ENCODE results near the gene LRRC4C. TPM values are rescaled to one million over a fixed set of nuclear protein-coding genes. Genes with fewer than 3 reads are reported as not detected.

The LRRC4C gene
- total and polyA plus RNA-seq, 2 experiments from 2014 or later, result 0.35 to 1.1 TPM

DNA sequence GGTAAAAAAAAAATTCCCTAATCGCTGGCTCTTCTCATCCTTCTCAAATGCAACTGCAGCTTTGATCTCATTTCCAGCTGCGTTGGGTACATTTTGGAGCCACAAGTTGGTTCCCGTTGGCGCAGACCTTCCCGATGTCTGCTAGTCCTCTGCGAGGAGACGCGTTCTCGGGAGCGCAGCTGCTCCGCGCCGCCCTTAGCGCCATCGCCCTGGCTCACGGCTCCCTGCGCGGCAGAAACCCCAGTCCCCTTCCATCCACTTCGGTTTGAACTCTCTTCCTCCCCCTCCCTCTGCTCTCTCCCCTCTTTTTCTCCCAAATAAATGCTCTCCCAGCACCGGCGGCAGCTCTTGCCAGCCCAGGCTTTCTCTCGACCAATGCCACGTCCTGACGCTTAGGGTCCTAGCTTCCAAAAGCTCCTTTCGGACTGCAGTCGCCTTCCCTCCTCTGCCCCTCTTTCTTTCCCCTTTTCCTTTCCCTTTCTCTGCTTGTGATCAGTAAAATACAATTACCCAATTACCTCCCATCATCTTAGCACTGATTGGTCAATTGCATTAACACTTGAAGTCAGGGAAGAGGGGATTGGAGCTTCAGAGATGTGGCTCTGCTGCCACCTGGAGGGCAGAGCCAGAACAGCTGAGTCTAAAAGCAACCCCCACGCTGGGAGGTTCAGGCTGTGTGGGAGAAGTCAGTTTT is 1165.7 kb downstream of the LRRC4C start (continued):
- TF ChIP-seq, protein P1, sequence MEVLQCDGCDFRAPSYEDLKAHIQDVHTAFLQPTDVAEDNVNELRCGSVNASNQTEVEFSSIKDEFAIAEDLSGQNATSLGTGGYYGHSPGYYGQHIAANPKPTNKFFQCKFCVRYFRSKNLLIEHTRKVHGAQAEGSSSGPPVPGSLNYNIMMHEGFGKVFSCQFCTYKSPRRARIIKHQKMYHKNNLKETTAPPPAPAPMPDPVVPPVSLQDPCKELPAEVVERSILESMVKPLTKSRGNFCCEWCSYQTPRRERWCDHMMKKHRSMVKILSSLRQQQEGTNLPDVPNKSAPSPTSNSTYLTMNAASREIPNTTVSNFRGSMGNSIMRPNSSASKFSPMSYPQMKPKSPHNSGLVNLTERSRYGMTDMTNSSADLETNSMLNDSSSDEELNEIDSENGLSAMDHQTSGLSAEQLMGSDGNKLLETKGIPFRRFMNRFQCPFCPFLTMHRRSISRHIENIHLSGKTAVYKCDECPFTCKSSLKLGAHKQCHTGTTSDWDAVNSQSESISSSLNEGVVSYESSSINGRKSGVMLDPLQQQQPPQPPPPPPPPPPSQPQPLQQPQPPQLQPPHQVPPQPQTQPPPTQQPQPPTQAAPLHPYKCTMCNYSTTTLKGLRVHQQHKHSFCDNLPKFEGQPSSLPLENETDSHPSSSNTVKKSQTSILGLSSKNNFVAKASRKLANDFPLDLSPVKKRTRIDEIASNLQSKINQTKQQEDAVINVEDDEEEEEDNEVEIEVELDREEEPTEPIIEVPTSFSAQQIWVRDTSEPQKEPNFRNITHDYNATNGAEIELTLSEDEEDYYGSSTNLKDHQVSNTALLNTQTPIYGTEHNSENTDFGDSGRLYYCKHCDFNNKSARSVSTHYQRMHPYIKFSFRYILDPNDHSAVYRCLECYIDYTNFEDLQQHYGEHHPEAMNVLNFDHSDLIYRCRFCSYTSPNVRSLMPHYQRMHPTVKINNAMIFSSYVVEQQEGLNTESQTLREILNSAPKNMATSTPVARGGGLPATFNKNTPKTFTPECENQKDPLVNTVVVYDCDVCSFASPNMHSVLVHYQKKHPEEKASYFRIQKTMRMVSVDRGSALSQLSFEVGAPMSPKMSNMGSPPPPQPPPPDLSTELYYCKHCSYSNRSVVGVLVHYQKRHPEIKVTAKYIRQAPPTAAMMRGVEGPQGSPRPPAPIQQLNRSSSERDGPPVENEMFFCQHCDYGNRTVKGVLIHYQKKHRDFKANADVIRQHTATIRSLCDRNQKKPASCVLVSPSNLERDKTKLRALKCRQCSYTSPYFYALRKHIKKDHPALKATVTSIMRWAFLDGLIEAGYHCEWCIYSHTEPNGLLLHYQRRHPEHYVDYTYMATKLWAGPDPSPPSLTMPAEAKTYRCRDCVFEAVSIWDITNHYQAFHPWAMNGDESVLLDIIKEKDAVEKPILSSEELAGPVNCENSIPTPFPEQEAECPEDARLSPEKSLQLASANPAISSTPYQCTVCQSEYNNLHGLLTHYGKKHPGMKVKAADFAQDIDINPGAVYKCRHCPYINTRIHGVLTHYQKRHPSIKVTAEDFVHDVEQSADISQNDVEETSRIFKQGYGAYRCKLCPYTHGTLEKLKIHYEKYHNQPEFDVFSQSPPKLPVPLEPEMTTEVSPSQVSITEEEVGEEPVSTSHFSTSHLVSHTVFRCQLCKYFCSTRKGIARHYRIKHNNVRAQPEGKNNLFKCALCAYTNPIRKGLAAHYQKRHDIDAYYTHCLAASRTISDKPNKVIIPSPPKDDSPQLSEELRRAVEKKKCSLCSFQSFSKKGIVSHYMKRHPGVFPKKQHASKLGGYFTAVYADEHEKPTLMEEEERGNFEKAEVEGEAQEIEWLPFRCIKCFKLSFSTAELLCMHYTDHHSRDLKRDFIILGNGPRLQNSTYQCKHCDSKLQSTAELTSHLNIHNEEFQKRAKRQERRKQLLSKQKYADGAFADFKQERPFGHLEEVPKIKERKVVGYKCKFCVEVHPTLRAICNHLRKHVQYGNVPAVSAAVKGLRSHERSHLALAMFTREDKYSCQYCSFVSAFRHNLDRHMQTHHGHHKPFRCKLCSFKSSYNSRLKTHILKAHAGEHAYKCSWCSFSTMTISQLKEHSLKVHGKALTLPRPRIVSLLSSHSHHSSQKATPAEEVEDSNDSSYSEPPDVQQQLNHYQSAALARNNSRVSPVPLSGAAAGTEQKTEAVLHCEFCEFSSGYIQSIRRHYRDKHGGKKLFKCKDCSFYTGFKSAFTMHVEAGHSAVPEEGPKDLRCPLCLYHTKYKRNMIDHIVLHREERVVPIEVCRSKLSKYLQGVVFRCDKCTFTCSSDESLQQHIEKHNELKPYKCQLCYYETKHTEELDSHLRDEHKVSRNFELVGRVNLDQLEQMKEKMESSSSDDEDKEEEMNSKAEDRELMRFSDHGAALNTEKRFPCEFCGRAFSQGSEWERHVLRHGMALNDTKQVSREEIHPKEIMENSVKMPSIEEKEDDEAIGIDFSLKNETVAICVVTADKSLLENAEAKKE (CRISPR knock-in tag; IDR thresholded peaks at IDR 0.05), result no peak
- TF ChIP-seq, protein P2, sequence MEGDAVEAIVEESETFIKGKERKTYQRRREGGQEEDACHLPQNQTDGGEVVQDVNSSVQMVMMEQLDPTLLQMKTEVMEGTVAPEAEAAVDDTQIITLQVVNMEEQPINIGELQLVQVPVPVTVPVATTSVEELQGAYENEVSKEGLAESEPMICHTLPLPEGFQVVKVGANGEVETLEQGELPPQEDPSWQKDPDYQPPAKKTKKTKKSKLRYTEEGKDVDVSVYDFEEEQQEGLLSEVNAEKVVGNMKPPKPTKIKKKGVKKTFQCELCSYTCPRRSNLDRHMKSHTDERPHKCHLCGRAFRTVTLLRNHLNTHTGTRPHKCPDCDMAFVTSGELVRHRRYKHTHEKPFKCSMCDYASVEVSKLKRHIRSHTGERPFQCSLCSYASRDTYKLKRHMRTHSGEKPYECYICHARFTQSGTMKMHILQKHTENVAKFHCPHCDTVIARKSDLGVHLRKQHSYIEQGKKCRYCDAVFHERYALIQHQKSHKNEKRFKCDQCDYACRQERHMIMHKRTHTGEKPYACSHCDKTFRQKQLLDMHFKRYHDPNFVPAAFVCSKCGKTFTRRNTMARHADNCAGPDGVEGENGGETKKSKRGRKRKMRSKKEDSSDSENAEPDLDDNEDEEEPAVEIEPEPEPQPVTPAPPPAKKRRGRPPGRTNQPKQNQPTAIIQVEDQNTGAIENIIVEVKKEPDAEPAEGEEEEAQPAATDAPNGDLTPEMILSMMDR (conservative IDR thresholded peaks at IDR 0.05; ENCODE audit: low read depth in 2 of 2), result peak; percentile 90 to 100
- TF ChIP-seq EZH2 (IDR thresholded peaks at IDR 0.05; ENCODE audit: low read depth, unreplicated experiment), result no peak

DNA sequence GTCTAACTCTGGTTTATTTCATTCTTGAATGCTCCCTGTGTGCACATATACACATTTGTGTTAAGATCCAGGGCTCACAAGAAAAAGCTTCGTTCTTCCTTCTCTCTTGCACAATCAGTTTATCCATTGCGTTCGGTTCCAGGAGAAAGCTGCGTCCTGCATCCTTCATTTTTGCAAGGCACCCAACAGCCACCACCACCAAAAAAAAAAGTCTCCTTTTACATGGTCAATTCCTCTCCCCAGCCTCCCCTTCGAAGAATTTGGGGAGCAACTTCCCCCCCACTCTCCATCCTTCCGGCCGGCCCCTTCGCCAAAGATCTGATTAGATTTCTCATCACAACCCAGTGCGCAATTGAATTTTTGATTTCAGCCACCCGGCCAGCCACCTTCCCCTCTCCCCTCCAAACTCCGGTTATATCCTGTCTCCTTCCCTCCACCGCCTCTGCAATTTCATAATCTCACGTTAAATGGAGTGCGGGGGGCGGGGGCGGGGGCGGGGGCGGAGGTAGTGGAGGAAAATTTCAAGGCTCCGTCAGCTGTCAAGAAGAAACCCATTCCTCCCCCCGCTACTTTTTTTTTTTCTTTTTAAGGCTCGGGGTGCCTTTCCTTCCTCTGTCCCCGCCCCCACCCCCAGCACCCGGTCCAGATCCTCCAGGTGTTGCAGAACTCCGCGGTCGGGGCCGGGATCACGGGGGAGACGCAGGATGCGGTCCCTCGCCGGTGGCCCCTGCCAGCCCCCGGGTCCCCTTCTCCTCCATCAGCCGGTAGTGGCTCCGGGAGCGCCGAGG is 1166.5 kb downstream of the LRRC4C start:
- H3K27ac Mint-ChIP-seq, result no peak overlapping the region
- TF ChIP-seq CREB1 (CRISPR knock-in tag; IDR thresholded peaks at IDR 0.05; ENCODE audit: low read depth) (no peak), EZH2phosphoT487 (IDR thresholded peaks at IDR 0.05; ENCODE audit: unreplicated experiment) (no peak), ZNF331 (CRISPR knock-in tag; IDR thresholded peaks at IDR 0.05; ENCODE audit: low read depth) (no peak), JUNB (IDR thresholded peaks at IDR 0.05; ENCODE audit: unreplicated experiment) (no peak)
- TF ChIP-seq, protein P3, sequence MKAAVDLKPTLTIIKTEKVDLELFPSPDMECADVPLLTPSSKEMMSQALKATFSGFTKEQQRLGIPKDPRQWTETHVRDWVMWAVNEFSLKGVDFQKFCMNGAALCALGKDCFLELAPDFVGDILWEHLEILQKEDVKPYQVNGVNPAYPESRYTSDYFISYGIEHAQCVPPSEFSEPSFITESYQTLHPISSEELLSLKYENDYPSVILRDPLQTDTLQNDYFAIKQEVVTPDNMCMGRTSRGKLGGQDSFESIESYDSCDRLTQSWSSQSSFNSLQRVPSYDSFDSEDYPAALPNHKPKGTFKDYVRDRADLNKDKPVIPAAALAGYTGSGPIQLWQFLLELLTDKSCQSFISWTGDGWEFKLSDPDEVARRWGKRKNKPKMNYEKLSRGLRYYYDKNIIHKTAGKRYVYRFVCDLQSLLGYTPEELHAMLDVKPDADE (IDR thresholded peaks at IDR 0.05), result no peak
- TF ChIP-seq, protein P2 (conservative IDR thresholded peaks at IDR 0.05; ENCODE audit: low read depth in 2 of 2), result no peak
- H3K36me3 ChIP-seq (ENCODE audit: insufficient read depth), result no peaks in the 10 kb centered on the region
- no peaks in the 10 kb centered on the region for H3K36me3 Mint-ChIP-seq (ENCODE audit: low read depth)
- peak overlapping the region; percentile 82 for H3K4me3 ChIP-seq
- H3K9me3 Mint-ChIP-seq, result no peaks in the 10 kb centered on the region; the same call in 2 of the 3 replicates
- peak overlapping the region; percentile 89 for H3K4me2 ChIP-seq
- H3K27me3 Mint-ChIP-seq (ENCODE audit: insufficient read depth, low read depth, poor library complexity), result peaks cover 39% of the 10 kb centered on the region
- no peak overlapping the region for H3K27ac ChIP-seq (ENCODE audit: low read depth)
- peaks cover 43% of the 10 kb centered on the region for H3K4me1 ChIP-seq (ENCODE audit: insufficient read depth)
- peaks cover 50% of the 10 kb centered on the region for H3K27me3 ChIP-seq (ENCODE audit: insufficient read depth)
- H3K4me3 Mint-ChIP-seq, result peak overlapping the region; percentile 85
- H4K20me1 ChIP-seq (replicated peaks; ENCODE audit: insufficient read depth), result peaks cover 4% of the 10 kb centered on the region; the same call in 1 of the 2 replicates
- H3K79me2 ChIP-seq (replicated peaks; ENCODE audit: insufficient read depth), result no peaks in the 10 kb centered on the region
- H3K4me1 Mint-ChIP-seq, result peaks cover 34% of the 10 kb centered on the region
- peak; percentile 41 for ATAC-seq
- peak overlapping the region; percentile 29 for H2AFZ ChIP-seq
- H3F3A ChIP-seq (replicated peaks; ENCODE audit: low read depth), result 0 out of 2 replicates have a peak, but pooled peaks cover 2% of the 10 kb centered on the region
- DNase-seq (ENCODE audit: low spot score), result peak; percentile 52
- H3K9me2 ChIP-seq (ENCODE audit: insufficient read depth), result no peaks in the 10 kb centered on the region

Measured in GM23338 (cell line).